Lung microvascular endothelial cell (primary cell): Measurements from ENCODE around the gene DACT3. TPM values are rescaled to one million over a fixed set of nuclear protein-coding genes. Genes with fewer than 3 reads are reported as not detected.
"Not testable (repeated sequence)": the region's sequence is repeated elsewhere in the genome, so short reads cannot be mapped to it uniquely, and the experiment has no call there.

Experiments
- DNase-seq, 2 donors: peaks; one replicate each; pipeline versions ENCODE4 v3.0.0 to v3.0.0-alpha.2; 2010; ENCODE audit warnings: low read depth in 2 of 2
- total RNA-seq: library from RNA; depleted of rRNA; stranded (reverse); fragments of >200 nt; gene quantifications from 2 replicates; pipeline ENCODE4 v1.2.1, GENCODE V29; 2014

The DACT3 gene
- total RNA-seq, 1 donor from 2014 or later = 0.20 TPM

GRCh38 chr19:46634656-46635218, 26.2 kb downstream of the DACT3 start:
- DNase-seq = no peak

- peak; percentile 60 to 94 for DNase-seq
Observed at GRCh38 chr19:46634045-46634655, 26.8 kb downstream of the DACT3 start.

- DNase-seq = no peak
Observed at GRCh38 chr19:46633130-46633529, 27.9 kb downstream of the DACT3 start.

- DNase-seq = no peak
Observed at GRCh38 chr19:46631481-46631880, 29.5 kb downstream of the DACT3 start.

- no peak for DNase-seq
Observed at GRCh38 chr19:46630586-46631205, 30.3 kb downstream of the DACT3 start.

- DNase-seq = peak in 1 of 2 donors; percentile 53
Observed at GRCh38 chr19:46629546-46630025, 31.4 kb downstream of the DACT3 start.

- not testable (repeated sequence) for DNase-seq
Observed at GRCh38 chr19:46628970-46629369, 32.0 kb downstream of the DACT3 start.

- peak in 1 of 2 donors; percentile 21 for DNase-seq
Observed at GRCh38 chr19:46626446-46626845, 34.5 kb downstream of the DACT3 start.

GRCh38 chr19:46625731-46626130, 35.3 kb downstream of the DACT3 start:
- no peak for DNase-seq

GRCh38 chr19:46624958-46625661, 35.9 kb downstream of the DACT3 start, which contains the start of gene PTGIR:
Gene PTGIR (minus strand): TSS chr19:46625089. CDS start chr19:46624225, 864 bp downstream.
- DNase-seq = peak in 1 of 2 donors; percentile 55

- no peak for DNase-seq
Observed at GRCh38 chr19:46623915-46624502, 37.0 kb downstream of the DACT3 start.

- no peak for DNase-seq
Observed at GRCh38 chr19:46622118-46622446, 38.9 kb downstream of the DACT3 start.

GRCh38 chr19:46621191-46622117, 39.5 kb downstream of the DACT3 start:
- no peak for DNase-seq

GRCh38 chr19:46620716-46621115, 40.3 kb downstream of the DACT3 start:
- no peak for DNase-seq

GRCh38 chr19:46620267-46620666, 40.7 kb downstream of the DACT3 start:
- DNase-seq = no peak

GRCh38 chr19:46618670-46619231, 42.2 kb downstream of the DACT3 start:
- peak in 1 of 2 donors; percentile 70 for DNase-seq

- no peak for DNase-seq
Observed at GRCh38 chr19:46617601-46618000, 43.4 kb downstream of the DACT3 start.

- DNase-seq = peak; percentile 57 to 80
Observed at GRCh38 chr19:46616631-46617322, 44.2 kb downstream of the DACT3 start.

GRCh38 chr19:46615966-46616365, 45.0 kb downstream of the DACT3 start:
- no peak for DNase-seq
